Embryonic facial prominence (tissue), 1 donor: Measurements from ENCODE around the gene C1QA.
A peak's percentile ranks its signal among the peaks of the same experiment; 100 is the strongest.

Experiments used
- DNase-seq: peaks from one replicate; pipeline ENCODE4 v3.0.0-alpha.2; 2016; ENCODE audit errors: extremely low spot score

The C1QA gene

DNA sequence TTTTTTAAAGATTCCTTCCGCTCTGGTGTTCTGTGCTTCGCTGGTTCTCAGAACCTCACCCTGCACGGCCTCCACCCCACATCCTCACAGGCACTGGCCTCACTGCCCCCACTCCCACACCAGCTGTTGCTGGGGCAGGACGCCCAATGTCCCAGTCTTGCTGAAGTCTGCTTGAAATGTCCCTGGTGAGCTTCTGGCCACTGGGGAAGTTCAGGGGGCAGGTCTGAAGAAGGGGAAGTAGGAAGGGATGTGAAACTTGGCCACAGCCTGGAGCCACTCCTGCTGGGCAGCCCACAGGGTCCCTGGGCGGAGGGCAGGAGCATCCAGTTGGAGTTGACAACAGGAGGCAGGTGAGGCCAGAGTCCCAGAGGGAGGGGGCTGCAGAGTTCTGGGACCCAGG lies at the start of gene C1QA:
C1QA (plus strand) TSS at position 276 of the 400 bp plus-strand sequence. CDS start 989 bp downstream, outside the sequence.
- no peak for DNase-seq

GRCh38 chr1:22587247-22587646 lies 49.2 kb upstream of the C1QA start:
- no peak for DNase-seq

DNA sequence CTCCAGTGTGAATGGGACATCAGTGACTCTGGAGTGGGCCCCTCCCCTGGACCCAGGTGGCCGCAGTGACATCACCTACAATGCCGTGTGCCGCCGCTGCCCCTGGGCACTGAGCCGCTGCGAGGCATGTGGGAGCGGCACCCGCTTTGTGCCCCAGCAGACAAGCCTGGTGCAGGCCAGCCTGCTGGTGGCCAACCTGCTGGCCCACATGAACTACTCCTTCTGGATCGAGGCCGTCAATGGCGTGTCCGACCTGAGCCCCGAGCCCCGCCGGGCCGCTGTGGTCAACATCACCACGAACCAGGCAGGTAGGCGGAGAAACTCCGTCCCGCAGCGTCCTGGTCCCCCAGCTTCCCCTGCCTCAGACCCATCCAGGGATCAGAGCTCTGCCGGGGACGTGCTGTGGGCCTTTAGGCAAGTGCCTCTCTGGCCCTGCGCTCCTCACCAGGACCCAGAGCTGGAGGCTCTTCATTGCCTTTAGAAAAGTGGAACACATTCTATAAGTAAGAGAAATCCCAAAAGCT lies 47.5 kb upstream of the C1QA start:
- no peak for DNase-seq

DNA sequence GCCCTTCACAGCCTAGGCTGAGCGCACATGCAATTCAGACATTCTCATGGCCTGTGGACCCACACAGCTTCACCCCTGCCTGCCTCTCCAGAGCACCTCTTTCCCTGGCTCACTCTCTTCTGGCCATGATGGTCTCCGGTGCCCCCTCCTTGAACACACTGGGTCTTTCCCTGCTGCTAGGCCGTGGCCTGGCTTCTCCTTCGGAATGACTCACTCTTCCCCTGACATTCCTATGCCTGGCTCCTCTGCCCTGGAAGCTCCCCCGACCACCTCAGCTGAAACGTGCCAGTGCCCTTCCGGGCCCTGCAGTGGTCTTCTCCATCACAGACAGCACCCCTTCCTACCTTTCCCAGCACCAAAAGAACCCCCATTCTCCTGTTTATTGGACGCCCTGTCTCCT lies 44.9 kb upstream of the C1QA start:
- DNase-seq = no peak

GRCh38 chr1:22592051-22592450 lies 44.4 kb upstream of the C1QA start:
- DNase-seq = no peak

DNA sequence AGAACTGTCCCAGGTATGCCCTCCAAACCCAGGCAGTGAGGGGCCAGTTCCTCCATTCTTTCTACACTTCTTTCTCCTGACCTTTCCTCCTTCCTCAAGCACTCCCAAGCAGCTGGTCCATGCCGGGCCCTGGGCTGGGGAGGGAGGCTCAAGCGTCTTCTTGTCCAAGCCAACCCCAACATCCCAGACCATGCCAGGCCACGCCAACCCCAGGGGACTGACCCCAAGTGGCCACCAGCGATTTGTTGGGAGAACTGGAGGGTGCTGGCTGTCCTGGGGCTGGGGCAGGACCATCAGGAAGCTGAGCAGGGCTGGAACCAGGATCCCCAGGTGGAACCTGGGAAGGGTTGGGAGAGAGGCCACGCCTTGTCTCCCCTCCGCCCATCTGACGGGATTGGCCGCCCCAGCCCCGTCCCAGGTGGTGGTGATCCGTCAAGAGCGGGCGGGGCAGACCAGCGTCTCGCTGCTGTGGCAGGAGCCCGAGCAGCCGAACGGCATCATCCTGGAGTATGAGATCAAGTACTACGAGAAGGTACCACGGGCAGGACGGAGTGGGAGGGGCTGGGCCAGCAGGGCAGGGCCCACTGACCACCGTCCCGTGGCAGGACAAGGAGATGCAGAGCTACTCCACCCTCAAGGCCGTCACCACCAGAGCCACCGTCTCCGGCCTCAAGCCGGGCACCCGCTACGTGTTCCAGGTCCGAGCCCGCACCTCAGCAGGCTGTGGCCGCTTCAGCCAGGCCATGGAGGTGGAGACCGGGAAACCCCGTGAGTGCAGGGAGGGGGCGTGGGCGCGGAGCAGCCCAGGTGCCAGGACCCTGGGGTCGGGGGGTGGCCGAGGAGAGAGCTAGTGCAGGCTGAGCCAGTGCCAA lies 43.3 kb upstream of the C1QA start:
- DNase-seq = no peak

GRCh38 chr1:22594396-22594795 lies 42.0 kb upstream of the C1QA start:
- DNase-seq = no peak

DNA sequence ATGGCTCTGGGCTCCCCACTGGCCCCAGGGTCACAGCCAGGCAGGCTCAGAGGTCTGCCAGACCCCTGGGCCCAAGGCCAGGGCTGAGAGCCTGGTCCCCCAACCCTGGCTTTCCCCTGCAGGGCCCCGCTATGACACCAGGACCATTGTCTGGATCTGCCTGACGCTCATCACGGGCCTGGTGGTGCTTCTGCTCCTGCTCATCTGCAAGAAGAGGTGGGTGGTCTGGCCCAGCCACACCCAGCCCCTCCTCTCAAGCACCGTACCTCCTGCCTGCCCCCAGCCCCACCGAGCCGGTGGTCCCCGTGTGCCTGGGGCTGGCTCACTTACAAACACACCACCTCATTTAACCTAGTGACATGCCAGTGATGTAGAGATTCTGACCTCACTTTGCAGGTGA lies 41.3 kb upstream of the C1QA start:
- DNase-seq = no peak

DNA sequence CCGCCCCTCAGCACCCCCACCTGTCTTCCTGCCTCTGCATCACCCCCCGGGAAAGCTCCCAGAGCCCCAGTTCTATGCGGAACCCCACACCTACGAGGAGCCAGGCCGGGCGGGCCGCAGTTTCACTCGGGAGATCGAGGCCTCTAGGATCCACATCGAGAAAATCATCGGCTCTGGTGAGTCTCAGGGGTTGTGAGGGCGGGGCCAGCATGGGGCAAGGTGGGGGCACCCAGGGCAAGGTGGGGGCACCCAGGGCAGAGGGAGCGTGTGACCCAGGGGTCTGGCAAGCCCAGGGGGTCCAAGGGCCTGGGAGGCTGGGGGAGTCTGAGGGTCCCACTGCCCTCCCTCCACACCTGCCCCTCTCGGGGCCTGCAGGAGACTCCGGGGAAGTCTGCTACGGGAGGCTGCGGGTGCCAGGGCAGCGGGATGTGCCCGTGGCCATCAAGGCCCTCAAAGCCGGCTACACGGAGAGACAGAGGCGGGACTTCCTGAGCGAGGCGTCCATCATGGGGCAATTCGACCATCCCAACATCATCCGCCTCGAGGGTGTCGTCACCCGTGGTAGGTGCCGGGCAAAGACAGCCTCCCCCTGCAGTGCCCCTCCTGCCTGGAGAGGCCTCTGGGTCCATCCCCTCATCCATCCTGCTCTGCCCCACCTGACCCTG lies 39.0 kb upstream of the C1QA start:
- no peak for DNase-seq

GRCh38 chr1:22597996-22598395 lies 38.4 kb upstream of the C1QA start:
- DNase-seq = no peak

- no peak for DNase-seq
These were observed 37.7 kb upstream of the C1QA start for GRCh38 chr1:22598736-22599135.

GRCh38 chr1:22600071-22600816 lies 36.2 kb upstream of the C1QA start:
- DNase-seq = no peak

DNA sequence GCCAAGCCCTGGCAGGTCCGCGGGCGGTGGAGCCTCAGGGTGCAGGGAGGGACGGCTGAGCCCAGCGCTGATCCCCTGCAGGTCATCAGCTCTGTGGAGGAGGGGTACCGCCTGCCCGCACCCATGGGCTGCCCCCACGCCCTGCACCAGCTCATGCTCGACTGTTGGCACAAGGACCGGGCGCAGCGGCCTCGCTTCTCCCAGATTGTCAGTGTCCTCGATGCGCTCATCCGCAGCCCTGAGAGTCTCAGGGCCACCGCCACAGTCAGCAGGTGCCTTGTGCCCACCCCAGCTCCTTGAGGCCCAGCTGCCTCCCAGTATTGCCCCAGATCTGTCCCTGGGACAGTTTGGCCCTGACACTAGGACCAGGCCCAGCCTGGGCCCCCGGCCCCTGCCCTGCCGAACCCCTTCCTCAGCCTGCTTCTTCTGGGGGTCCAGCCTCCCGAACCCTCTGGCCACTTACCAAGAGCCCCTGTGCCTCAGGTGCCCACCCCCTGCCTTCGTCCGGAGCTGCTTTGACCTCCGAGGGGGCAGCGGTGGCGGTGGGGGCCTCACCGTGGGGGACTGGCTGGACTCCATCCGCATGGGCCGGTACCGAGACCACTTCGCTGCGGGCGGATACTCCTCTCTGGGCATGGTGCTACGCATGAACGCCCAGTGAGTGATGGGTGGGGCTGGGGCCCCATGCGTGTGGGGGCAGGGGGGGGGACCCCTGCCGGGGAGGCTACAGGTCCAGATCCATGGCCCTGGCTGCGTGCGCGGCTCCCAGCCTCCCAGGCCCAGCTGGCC lies 35.4 kb upstream of the C1QA start:
- DNase-seq = no peak

DNA sequence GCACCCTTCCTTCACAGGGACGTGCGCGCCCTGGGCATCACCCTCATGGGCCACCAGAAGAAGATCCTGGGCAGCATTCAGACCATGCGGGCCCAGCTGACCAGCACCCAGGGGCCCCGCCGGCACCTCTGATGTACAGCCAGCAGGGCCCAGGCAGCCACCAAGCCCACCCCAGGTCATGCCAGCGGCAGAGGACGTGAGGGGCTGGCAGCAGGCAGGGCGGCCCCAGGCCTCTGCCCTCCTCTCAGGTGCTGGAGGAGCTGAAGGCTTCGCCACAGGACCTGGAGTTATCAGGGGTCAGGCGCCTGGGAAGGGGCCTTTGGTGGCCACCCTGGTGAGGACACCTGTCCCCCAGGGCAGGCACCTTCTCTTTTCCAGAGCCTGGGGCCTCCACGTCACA lies 34.8 kb upstream of the C1QA start:
- DNase-seq = no peak

DNA sequence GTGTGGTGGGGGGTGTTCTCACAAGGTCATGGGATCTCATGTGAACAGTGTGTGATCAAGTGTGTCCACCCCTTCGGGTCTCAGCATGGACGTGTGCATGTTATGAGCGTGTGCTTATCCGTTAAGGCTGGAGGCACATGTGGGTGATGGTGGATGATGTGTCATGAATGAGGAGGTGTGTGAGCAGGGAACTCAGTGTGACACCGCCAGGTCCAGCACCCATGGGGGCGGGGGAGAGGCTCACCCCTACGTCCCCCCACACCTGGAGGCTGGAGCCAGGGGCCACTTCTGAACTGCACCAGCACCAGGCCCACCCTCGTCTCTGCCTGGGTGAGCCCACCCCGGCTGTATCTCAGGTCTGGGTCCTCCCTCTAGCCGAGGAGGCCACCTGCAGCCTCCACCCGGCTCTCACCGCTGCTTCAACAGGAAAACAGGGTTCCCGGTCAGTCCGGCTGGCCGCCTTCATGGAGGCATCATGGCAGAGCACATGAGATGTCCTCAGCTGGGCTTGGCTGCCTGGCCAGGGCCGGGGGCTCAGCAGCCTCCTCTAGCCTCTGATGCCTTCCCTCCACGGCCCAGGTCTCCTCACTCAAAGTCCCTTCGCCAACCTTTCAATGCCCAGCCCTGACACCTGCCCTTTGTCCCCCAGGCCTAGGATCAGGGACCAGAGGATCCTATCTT lies 34.2 kb upstream of the C1QA start:
- DNase-seq = no peak

DNA sequence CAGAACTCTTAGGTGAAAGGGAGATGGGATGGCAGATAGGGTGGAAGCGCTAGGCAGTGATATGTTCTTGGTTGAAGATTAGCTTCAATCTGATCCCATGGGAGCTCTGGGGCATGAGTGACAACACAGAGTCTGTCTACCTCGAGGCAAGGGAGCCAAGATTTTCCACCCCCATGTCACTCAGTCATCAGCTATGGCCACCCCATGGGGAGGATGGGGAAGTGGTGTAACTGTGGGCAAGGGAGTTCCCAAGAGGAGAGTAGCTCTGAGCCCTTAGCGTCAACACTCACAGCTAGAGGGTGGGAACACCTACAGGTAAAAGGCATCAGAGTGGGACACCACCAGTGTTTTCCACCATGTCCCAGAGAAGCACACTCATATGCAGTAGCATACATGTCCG lies 30.3 kb upstream of the C1QA start:
- no peak for DNase-seq

DNA sequence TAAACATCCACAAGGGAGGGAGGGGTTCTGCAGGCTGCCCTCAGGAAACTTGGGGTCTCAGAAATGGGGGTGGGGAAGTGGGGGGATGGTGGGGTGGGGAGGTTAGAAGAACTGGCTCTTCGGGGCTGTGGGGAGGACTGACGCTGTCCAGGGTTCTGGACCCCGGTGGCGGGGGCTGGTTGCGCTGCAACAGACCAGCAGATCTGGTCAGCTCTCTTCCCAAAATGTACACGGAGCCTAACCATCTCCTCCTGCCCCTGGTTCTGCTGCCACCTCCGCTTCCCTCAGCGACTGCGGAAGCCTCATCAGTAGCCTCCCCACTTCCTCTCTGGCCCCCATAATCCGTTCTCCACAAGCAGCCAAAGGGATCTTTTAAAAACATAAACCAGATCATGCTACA lies 29.3 kb upstream of the C1QA start:
- no peak for DNase-seq

DNA sequence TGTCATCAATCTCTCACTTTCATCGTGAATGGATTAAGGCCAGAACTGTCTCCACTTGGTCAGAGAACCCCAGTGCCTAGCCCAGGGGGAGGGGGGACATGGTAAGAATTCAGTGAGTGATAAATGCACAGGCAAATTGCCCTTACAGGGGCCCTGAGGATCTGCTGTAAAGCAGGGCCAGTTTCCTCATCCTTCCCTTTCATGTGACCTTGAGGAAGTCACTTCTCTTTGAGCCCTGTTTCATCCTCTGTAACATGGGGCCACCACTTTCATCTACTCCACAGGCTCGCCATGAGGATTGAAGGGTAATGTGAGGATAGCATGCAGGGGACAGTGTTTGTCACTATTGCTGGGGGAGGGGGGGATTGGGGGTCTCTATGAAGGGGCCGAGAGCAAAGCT lies 28.1 kb upstream of the C1QA start:
- no peak for DNase-seq

- no peak for DNase-seq
These were observed 27.1 kb upstream of the C1QA start for GRCh38 chr1:22609291-22609690.

DNA sequence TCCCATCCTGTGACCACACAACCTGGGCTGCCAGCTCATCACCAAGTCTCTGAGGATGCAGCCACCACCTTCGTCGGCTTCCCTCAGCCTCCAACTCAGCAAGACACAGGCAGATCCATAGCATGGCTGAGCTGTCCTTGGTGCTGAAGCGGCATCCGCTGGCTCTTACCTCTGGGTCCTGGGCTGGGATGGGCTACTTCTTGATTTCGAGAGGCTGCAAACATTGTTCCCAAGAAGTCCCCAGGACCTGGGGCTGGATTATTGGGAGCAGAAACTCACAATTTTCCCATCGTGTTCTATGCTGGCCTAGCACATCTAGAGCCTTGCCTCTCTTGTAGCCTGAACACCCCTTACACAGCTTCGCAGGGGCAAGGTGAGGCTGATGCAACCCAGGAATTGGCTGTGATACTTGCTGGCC lies 24.9 kb upstream of the C1QA start:
- peak; percentile 46 for DNase-seq
